Caco-2 (cell line): ENCODE results near the gene ADAM23. TPM values are rescaled to one million over a fixed set of nuclear protein-coding genes. Genes with fewer than 3 reads are reported as not detected.

Source experiments
- BruUV-seq: library from RNA; stranded (reverse); fragments of 400-500 nt; replicated peaks from 2 replicates; lab custom pipeline; 2021; lab: Mats Ljungman, UMichigan
- CTCF ChIA-PET: fragments of 300-600 bp; sonication (Branson Sonifier 250); formaldehyde crosslinking; loops from one replicate; lab custom pipeline; 2022; ENCODE audit warnings: antibody characterized with exemption; lab: Charles Lee
- POLR2A ChIA-PET: fragments of 300-600 bp; sonication (Branson Sonifier 250); formaldehyde crosslinking; loops from one replicate; lab custom pipeline; 2022; ENCODE audit warnings: antibody characterized with exemption; lab: Charles Lee
- DNase-seq, 2 experiments: peaks; one replicate each; pipeline versions ENCODE4 v3.0.0 to v3.0.0-alpha.2; 2020 to 2022
- H3K27me3 ChIP-seq: replicated peaks from 2 replicates; pipeline ENCODE4 v1.6.0; 2011; ENCODE audit warnings: low read length; ENCODE audit not compliant: control insufficient read depth, insufficient read depth
- H3K36me3 ChIP-seq: 2 replicates; pipeline ENCODE4 v1.5.1; 2011; ENCODE audit warnings: low read length; ENCODE audit not compliant: control insufficient read depth, insufficient read depth
- H3K4me1 ChIP-seq: fragments of 250-450 bp; sonication (Bioruptor Pico); 2 replicates; pipeline ENCODE4 v1.5.1; 2020; ENCODE audit warnings: mild to moderate bottlenecking
- H3K4me3 ChIP-seq: 2 replicates; pipeline ENCODE4 v1.5.1; 2011; ENCODE audit warnings: low read depth, mild to moderate bottlenecking, control low read depth, low read length
- H3K9me3 ChIP-seq: fragments of 250-450 bp; sonication (Bioruptor Pico); 2 replicates; pipeline ENCODE4 v1.5.1; 2020; ENCODE audit warnings: mild to moderate bottlenecking, moderate library complexity
- H3K27ac Mint-ChIP-seq: one replicate; pipeline ENCODE4 v1.8.0; 2022; ENCODE audit warnings: mixed read lengths; ENCODE audit not compliant: unreplicated experiment
- H3K27me3 Mint-ChIP-seq: one replicate; pipeline ENCODE4 v1.8.0; 2022; ENCODE audit warnings: mixed read lengths; ENCODE audit not compliant: insufficient read depth, unreplicated experiment
- H3K36me3 Mint-ChIP-seq: one replicate; pipeline ENCODE4 v1.8.0; 2022; ENCODE audit warnings: mild to moderate bottlenecking, mixed read lengths; ENCODE audit not compliant: insufficient read depth, unreplicated experiment
- H3K4me1 Mint-ChIP-seq: one replicate; pipeline ENCODE4 v1.8.0; 2022; ENCODE audit warnings: low read depth, mixed read lengths; ENCODE audit not compliant: unreplicated experiment
- H3K4me3 Mint-ChIP-seq: one replicate; pipeline ENCODE4 v1.8.0; 2022; ENCODE audit warnings: mild to moderate bottlenecking, moderate library complexity, mixed read lengths; ENCODE audit not compliant: unreplicated experiment
- H3K9me3 Mint-ChIP-seq: one replicate; pipeline ENCODE4 v1.8.0; 2022; ENCODE audit warnings: mixed read lengths; ENCODE audit not compliant: unreplicated experiment
- intact Hi-C: fragments of 100-400 bp; cut with micrococcal nuclease; formaldehyde crosslinking; loops from one replicate; pipeline ENCODE4 v1.10.0; 2022; ENCODE audit not compliant: unreplicated experiment
- total RNA-seq: library from RNA; stranded (reverse); gene quantifications from 2 replicates; pipeline ENCODE4 v1.2.3, GENCODE V29; 2022
- TF ChIP-seq, protein P1 (sequence below), 2 experiments: fragments of 200-600 bp in 1 of 2; IDR thresholded peaks; 1 replicate in 1 of 2; 2 replicates in 1 of 2; pipeline versions ENCODE4 v1.5.1 to v1.8.0; 2011 to 2022; ENCODE audit warnings: antibody characterized with exemption in 1 of 2, control low read depth in 1 of 2, inconsistent platforms in 1 of 2, low read depth in 1 of 2, low read length in 1 of 2, mild to moderate bottlenecking in 1 of 2, moderate library complexity in 1 of 2; ENCODE audit not compliant: insufficient read depth in 1 of 2, severe bottlenecking in 1 of 2, unreplicated experiment in 1 of 2

Gene ADAM23
- total RNA-seq, 1 experiment from 2014 or later = 55.1 TPM

DNA sequence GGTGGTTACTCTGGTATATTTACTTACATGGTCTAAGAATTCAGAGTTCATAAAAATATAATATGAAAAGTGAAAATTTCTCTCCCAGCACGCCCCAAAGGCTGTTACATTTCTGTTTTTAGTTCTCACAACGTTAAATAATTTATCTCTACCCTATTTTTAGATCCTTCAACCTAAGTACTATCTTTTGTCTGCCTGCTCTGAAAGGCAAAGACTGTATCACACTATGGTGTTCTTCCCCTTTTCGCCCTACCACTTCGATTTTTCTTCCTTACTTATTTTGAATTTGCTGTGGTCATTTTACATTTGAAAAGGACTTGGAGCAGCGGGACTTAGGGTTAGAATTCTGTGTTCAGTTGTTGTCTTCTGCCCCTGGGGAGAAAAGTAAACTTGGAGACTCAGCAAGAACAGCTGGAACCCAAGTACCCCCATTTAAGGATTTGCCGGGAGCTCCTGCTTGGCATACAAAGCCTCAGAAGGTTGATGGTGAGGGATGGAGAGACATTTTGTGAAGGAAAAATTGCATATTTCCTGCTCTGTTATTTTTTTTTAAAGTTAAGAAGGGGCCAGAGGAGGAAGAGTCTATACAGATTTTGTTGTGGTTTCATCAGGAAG lies 19.0 kb downstream of the ADAM23 start:
- CTCF ChIA-PET = no interaction called here
- Mint-ChIP-seq H3K27me3 (no peaks in the 10 kb centered on the region), H3K27ac (no peak overlapping the region), H3K36me3 (peaks cover 21% of the 10 kb centered on the region), H3K4me1 (peaks cover 3% of the 10 kb centered on the region), H3K4me3 (no peak overlapping the region), H3K9me3 (peaks cover 10% of the 10 kb centered on the region)
- Histone ChIP-seq H3K4me1 (peaks cover 7% of the 10 kb centered on the region), H3K9me3 (no peaks in the 10 kb centered on the region), H3K4me3 (no peak overlapping the region), H3K36me3 (no peaks in the 10 kb centered on the region; the same call in 1 of the 2 replicates), H3K27me3 (no peaks in the 10 kb centered on the region)
- no TSS peak for BruUV-seq
- DNase-seq = no peak
- POLR2A ChIA-PET = no interaction called here
- intact Hi-C loops = no loop called here
- TF ChIP-seq, protein P1, sequence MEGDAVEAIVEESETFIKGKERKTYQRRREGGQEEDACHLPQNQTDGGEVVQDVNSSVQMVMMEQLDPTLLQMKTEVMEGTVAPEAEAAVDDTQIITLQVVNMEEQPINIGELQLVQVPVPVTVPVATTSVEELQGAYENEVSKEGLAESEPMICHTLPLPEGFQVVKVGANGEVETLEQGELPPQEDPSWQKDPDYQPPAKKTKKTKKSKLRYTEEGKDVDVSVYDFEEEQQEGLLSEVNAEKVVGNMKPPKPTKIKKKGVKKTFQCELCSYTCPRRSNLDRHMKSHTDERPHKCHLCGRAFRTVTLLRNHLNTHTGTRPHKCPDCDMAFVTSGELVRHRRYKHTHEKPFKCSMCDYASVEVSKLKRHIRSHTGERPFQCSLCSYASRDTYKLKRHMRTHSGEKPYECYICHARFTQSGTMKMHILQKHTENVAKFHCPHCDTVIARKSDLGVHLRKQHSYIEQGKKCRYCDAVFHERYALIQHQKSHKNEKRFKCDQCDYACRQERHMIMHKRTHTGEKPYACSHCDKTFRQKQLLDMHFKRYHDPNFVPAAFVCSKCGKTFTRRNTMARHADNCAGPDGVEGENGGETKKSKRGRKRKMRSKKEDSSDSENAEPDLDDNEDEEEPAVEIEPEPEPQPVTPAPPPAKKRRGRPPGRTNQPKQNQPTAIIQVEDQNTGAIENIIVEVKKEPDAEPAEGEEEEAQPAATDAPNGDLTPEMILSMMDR (IDR thresholded peaks at IDR 0.05; ENCODE audit: insufficient read depth in 1 of 2, low read depth in 1 of 2, low read length in 1 of 2, severe bottlenecking in 1 of 2, unreplicated experiment in 1 of 2) = no peak

DNA sequence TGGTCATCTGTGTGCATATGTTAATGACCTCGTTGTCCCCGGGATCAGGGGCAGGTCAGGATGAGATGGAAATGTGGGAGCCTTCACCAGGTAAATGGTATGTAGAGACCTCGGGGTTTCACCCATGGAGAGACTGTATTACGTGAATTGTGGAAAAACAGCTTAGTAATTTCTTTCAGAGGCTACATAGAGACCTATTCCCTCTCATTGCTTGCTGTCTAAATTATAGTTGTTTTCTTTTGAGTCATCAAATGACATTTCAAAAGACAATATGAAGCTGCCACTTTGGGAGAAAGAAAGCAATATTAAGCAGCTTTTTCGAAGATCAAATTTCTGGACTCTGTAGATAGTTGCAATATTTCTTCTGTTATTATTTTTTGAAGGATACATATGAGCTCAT lies 20.4 kb downstream of the ADAM23 start:
- TF ChIP-seq, protein P1 (IDR thresholded peaks at IDR 0.05; ENCODE audit: insufficient read depth in 1 of 2, low read depth in 1 of 2, low read length in 1 of 2, severe bottlenecking in 1 of 2, unreplicated experiment in 1 of 2) = no peak
- Mint-ChIP-seq H3K36me3 (peaks cover 21% of the 10 kb centered on the region), H3K27ac (no peak overlapping the region), H3K4me1 (no peaks in the 10 kb centered on the region), H3K9me3 (peaks cover 10% of the 10 kb centered on the region), H3K27me3 (no peaks in the 10 kb centered on the region), H3K4me3 (no peak overlapping the region)
- Histone ChIP-seq H3K9me3 (no peaks in the 10 kb centered on the region), H3K4me1 (no peaks in the 10 kb centered on the region), H3K27me3 (no peaks in the 10 kb centered on the region), H3K36me3 (no peaks in the 10 kb centered on the region; the same call in 1 of the 2 replicates), H3K4me3 (no peak overlapping the region)
- no peak for DNase-seq
- intact Hi-C loops = no loop called here
- BruUV-seq = no TSS peak
- POLR2A ChIA-PET = no interaction called here
- CTCF ChIA-PET = interaction anchor here (0.6 kb wide), 1 partner anchor 17 kb away, joined by 4 read pairs; no protein-coding TSS in a partner anchor

DNA sequence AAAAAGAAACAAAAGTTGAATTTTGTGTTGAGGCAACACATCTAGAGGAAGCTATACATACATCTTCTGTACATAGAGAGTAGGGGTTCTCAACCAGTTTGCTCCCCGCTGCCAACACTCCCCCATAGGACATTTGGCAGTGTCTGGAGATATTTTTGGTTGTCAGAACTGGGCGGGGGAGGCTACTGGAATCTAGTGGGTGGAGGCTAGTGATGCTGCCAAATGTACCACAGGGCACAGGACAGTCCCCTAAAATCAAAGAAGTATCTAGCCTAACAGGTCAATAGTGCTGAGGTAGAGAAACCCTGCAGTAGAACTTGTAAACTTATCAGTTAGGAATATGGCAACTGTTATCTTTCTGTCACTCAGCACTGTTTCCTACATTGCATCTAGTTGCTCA lies 21.3 kb downstream of the ADAM23 start:
- ChIA-PET POLR2A (no interaction called here), CTCF (no interaction called here)
- H3K4me3 Mint-ChIP-seq = no peak overlapping the region
- Histone ChIP-seq H3K36me3 (no peaks in the 10 kb centered on the region; the same call in 1 of the 2 replicates), H3K4me1 (no peaks in the 10 kb centered on the region), H3K9me3 (no peaks in the 10 kb centered on the region), H3K27me3 (no peaks in the 10 kb centered on the region), H3K4me3 (no peak overlapping the region)
- H3K27ac Mint-ChIP-seq = no peak overlapping the region
- DNase-seq = no peak
- H3K9me3 Mint-ChIP-seq = peaks cover 7% of the 10 kb centered on the region
- intact Hi-C loops = no loop called here
- no TSS peak for BruUV-seq
- TF ChIP-seq, protein P1 (IDR thresholded peaks at IDR 0.05; ENCODE audit: insufficient read depth in 1 of 2, low read depth in 1 of 2, low read length in 1 of 2, severe bottlenecking in 1 of 2, unreplicated experiment in 1 of 2) = no peak
- peaks cover 19% of the 10 kb centered on the region for H3K36me3 Mint-ChIP-seq
- no peaks in the 10 kb centered on the region for H3K4me1 Mint-ChIP-seq
- H3K27me3 Mint-ChIP-seq = no peaks in the 10 kb centered on the region
